C4-2B (cell line): ENCODE results near the gene ZDHHC7.

ENCODE experiments used
- H3K27ac ChIP-seq: fragments of 450-650 bp; 2 replicates; pipeline ENCODE4 v1.5.1; 2017
- CTCF ChIP-seq: fragments of 450-650 bp; conservative IDR thresholded peaks from 2 replicates; pipeline ENCODE4 v1.5.1; 2017; ENCODE audit warnings: mild to moderate bottlenecking
- ZFX ChIP-seq: fragments of 450-650 bp; IDR thresholded peaks from 2 replicates; pipeline ENCODE4 v1.6.1; 2017

ZDHHC7 gene

GRCh38 chr16:84990782-84991181 is 20.6 kb downstream of the ZDHHC7 start:
- H3K27ac ChIP-seq, result no peak overlapping the region
- no peak for TF ChIP-seq CTCF
- TF ChIP-seq ZFX, result no peak

- TF ChIP-seq CTCF, result no peak
- TF ChIP-seq ZFX, result no peak
- H3K27ac ChIP-seq, result no peak overlapping the region
Measured at GRCh38 chr16:84989749-84990620, 21.4 kb downstream of the ZDHHC7 start.

- no peak for TF ChIP-seq ZFX
- TF ChIP-seq CTCF, result no peak
- no peak overlapping the region for H3K27ac ChIP-seq
Measured at GRCh38 chr16:84988328-84989080, 22.8 kb downstream of the ZDHHC7 start.

GRCh38 chr16:84986879-84987278 is 24.5 kb downstream of the ZDHHC7 start:
- H3K27ac ChIP-seq, result no peak overlapping the region
- TF ChIP-seq ZFX (no peak), CTCF (no peak)

GRCh38 chr16:84986102-84986501 is 25.2 kb downstream of the ZDHHC7 start:
- no peak overlapping the region for H3K27ac ChIP-seq
- TF ChIP-seq CTCF (no peak), ZFX (no peak)

GRCh38 chr16:84985079-84986065 is 26.0 kb downstream of the ZDHHC7 start:
- no peak overlapping the region for H3K27ac ChIP-seq
- no peak for TF ChIP-seq ZFX
- TF ChIP-seq CTCF, result no peak
